Right lobe of liver (tissue), 6 donors: ENCODE measurements around the gene ABLIM2. TPM values are rescaled to one million over a fixed set of nuclear protein-coding genes. Genes with fewer than 3 reads are reported as not detected.

Experiments used
- ATAC-seq, 4 donors: fragments of 200-7000 bp; cut with Tn5 transposase; one replicate each; pipeline ENCODE4 v1.9.1; 2020; ENCODE audit warnings: mild to moderate bottlenecking in 4 of 4, moderate library complexity in 4 of 4
- DNase-seq, 3 donors: peaks; one replicate each; pipeline ENCODE4 v3.0.0-alpha.2; 2020
- H3K27ac ChIP-seq, 3 donors: fragments of 200-600 bp; one replicate each; pipeline ENCODE4 v1.8.0; 2022
- H3K27me3 ChIP-seq, 2 donors: fragments of 200-600 bp; one replicate each; pipeline ENCODE4 v1.8.0; 2022
- H3K36me3 ChIP-seq, 4 donors: fragments of 200-600 bp; sonication (generic) in 1 of 4; one replicate each; pipeline versions ENCODE4 v1.5.1 to v1.8.0; 2017 to 2022; ENCODE audit warnings: control low read depth in 1 of 4
- H3K4me1 ChIP-seq, 4 donors: fragments of 200-600 bp; sonication (generic) in 1 of 4; one replicate each; pipeline versions ENCODE4 v1.5.1 to v1.8.0; 2017 to 2022; ENCODE audit warnings: control low read depth in 1 of 4
- H3K4me3 ChIP-seq, 3 donors: fragments of 200-600 bp; one replicate each; pipeline ENCODE4 v1.8.0; 2022
- H3K9me3 ChIP-seq, 4 donors: fragments of 200-600 bp; sonication (generic) in 1 of 4; one replicate each; pipeline versions ENCODE4 v1.5.1 to v1.8.0; 2017 to 2022; ENCODE audit warnings: control low read depth in 1 of 4
- POLR2A ChIP-seq: fragments of 450-650 bp; IDR thresholded peaks from one replicate; pipeline ENCODE4 v1.6.1; 2017; ENCODE audit warnings: antibody characterized with exemption, mild to moderate bottlenecking
- WGBS: methylation state at CpG from one replicate; pipeline ENCODE4 v1.1.6; 2018; ENCODE audit warnings: low coverage, low lambda C conversion rate; ENCODE audit not compliant: insufficient coverage; ENCODE audit errors: missing lambda C conversion rate; 5-methylcytosine and 5-hydroxymethylcytosine counted together
- intact Hi-C, 2 donors: fragments of 100-400 bp; cut with DNase I; formaldehyde crosslinking; loops; one replicate each; pipeline versions ENCODE4 v1.11.2 to v1.14.1; 2022
- total RNA-seq, 6 experiments: library from RNA; depleted of rRNA in 2 of 6; stranded (reverse); fragments of >200 nt in 2 of 6; fragmentation: NEBNext Ultra II Directional in 3 of 6; extraction: Animal tissue kit (Norgen Biotek cat#: 25700) in 3 of 6; gene quantifications; one replicate each; pipeline versions ENCODE4 v1.1.0 to v1.2.4, GENCODE V29; 2016 to 2023
- TF ChIP-seq, protein P1 (sequence below), 4 donors: fragments of 200-600 bp in 3 of 4; fragments of 450-650 bp in 1 of 4; IDR thresholded peaks; one replicate each; pipeline versions ENCODE4 v1.5.1 to v1.8.0; 2016 to 2022; ENCODE audit warnings: antibody characterized with exemption in 4 of 4, mild to moderate bottlenecking in 2 of 4
- donor health status: DM: no; HTN: yes; CAD: no.
- donor health status: DM: no; HTN: no; CAD: no.
- donor health status: DM: no; HTN: no; CAD: no.
- donor health status: DM: no; HTN: yes; CAD: no.
- donor health status: DM: no; HTN: yes; CAD: no.

The ABLIM2 gene
- total RNA-seq, 6 experiments from 2014 or later, result 0.93 to 3.5 (median 2.3) TPM

- no peaks in the 10 kb centered on the region for H3K36me3 ChIP-seq
- H3K4me3 ChIP-seq, result no peak overlapping the region
- DNase-seq (peak in 1 of 3 donors; percentile 51), ATAC-seq (no peak)
- no peaks in the 10 kb centered on the region for H3K27me3 ChIP-seq
- no peak overlapping the region for H3K27ac ChIP-seq
- H3K4me1 ChIP-seq, result no peaks in the 10 kb centered on the region
- intact Hi-C loops, result no loop called here
- no peaks in the 10 kb centered on the region for H3K9me3 ChIP-seq
- 86% methylated on average over 3 of the region's 18 CpGs for WGBS
- TF ChIP-seq, protein P1, sequence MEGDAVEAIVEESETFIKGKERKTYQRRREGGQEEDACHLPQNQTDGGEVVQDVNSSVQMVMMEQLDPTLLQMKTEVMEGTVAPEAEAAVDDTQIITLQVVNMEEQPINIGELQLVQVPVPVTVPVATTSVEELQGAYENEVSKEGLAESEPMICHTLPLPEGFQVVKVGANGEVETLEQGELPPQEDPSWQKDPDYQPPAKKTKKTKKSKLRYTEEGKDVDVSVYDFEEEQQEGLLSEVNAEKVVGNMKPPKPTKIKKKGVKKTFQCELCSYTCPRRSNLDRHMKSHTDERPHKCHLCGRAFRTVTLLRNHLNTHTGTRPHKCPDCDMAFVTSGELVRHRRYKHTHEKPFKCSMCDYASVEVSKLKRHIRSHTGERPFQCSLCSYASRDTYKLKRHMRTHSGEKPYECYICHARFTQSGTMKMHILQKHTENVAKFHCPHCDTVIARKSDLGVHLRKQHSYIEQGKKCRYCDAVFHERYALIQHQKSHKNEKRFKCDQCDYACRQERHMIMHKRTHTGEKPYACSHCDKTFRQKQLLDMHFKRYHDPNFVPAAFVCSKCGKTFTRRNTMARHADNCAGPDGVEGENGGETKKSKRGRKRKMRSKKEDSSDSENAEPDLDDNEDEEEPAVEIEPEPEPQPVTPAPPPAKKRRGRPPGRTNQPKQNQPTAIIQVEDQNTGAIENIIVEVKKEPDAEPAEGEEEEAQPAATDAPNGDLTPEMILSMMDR (IDR thresholded peaks at IDR 0.05), result no peak
- no peak for TF ChIP-seq POLR2A
These were observed 70.6 kb downstream of the ABLIM2 start for GRCh38 chr4:8087921-8088495.

- H3K27me3 ChIP-seq, result no peaks in the 10 kb centered on the region
- H3K36me3 ChIP-seq, result no peaks in the 10 kb centered on the region
- peak in 1 of 3 donors; percentile 7 for DNase-seq
- no peak for ATAC-seq
- intact Hi-C loops, result no loop called here
- H3K4me3 ChIP-seq, result no peak overlapping the region
- WGBS, result 43% methylated on average over 6 of the region's 14 CpGs
- no peaks in the 10 kb centered on the region for H3K4me1 ChIP-seq
- no peak for TF ChIP-seq POLR2A
- TF ChIP-seq, protein P1 (IDR thresholded peaks at IDR 0.05), result no peak
- H3K9me3 ChIP-seq, result no peaks in the 10 kb centered on the region
- no peak overlapping the region for H3K27ac ChIP-seq
These were observed 71.7 kb downstream of the ABLIM2 start for GRCh38 chr4:8086783-8087445.

DNA sequence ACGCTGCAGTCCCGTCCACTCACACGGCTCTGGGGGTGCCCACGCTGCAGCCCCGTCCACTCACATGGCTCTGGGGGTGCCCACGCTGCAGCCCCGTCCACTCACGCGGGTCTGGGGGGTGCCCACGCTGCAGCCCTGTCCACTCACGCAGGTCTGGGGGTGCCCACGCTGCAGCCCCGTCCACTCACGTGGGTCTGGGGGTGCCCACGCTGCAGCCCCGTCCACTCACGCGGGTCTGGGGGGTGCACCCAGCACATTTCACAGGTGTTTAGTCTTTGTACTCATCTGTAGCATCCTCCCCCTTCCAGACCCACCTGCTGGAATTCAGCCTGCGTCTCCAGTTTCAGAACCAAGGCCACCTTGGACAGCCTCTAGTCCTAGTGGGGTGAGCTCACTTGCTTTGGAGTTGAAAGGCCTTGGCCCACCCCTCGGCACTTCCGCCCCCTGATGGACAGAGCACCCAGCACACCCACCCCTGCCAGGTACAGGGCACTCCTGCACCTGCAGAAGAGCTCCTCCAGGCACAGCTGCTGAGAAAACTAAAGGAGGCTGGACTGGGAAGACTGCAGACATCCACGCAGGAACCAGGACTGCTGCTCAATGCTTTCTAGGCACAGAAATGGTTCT, 73.0 kb downstream of the ABLIM2 start:
- no peak overlapping the region for H3K4me3 ChIP-seq
- TF ChIP-seq, protein P1 (IDR thresholded peaks at IDR 0.05), result no peak
- TF ChIP-seq POLR2A, result no peak
- intact Hi-C loops, result no loop called here
- ATAC-seq (no peak), DNase-seq (peak in 1 of 3 donors; percentile 24)
- 83% methylated on average over 1 of the region's 22 CpGs for WGBS
- no peaks in the 10 kb centered on the region for H3K9me3 ChIP-seq
- no peaks in the 10 kb centered on the region for H3K4me1 ChIP-seq
- no peaks in the 10 kb centered on the region for H3K27me3 ChIP-seq
- H3K36me3 ChIP-seq, result no peaks in the 10 kb centered on the region
- H3K27ac ChIP-seq, result no peak overlapping the region

GRCh38 chr4:8084712-8085490, 73.7 kb downstream of the ABLIM2 start:
- ATAC-seq (no peak), DNase-seq (peak in 1 of 3 donors; percentile 39)
- intact Hi-C loops, result no loop called here
- WGBS, result 50% methylated on average over 2 of the region's 27 CpGs
- Histone ChIP-seq H3K36me3 (no peaks in the 10 kb centered on the region), H3K27ac (no peak overlapping the region), H3K9me3 (no peaks in the 10 kb centered on the region), H3K4me1 (no peaks in the 10 kb centered on the region), H3K4me3 (no peak overlapping the region), H3K27me3 (no peaks in the 10 kb centered on the region)
- TF ChIP-seq, protein P1 (IDR thresholded peaks at IDR 0.05), result no peak
- TF ChIP-seq POLR2A, result no peak
